Common myeloid progenitor, CD34-positive (primary cell): ENCODE data around the gene ARR3.
"Not testable (repeated sequence)": the region's sequence is repeated elsewhere in the genome, so short reads cannot be mapped to it uniquely, and the experiment has no call there.

Experiments
- CTCF ChIA-PET: fragments of 350-600 bp; sonication (Branson Sonifier 250); formaldehyde crosslinking; loops from one replicate; lab custom pipeline; 2021; ENCODE audit warnings: antibody characterized with exemption; lab: Charles Lee
- POLR2A ChIA-PET: fragments of 350-600 bp; sonication (Branson Sonifier 250); formaldehyde crosslinking; loops from one replicate; lab custom pipeline; 2021; ENCODE audit warnings: antibody characterized with exemption; lab: Charles Lee
- DNase-seq, 3 donors: peaks; one replicate each; pipeline versions ENCODE4 v3.0.0 to v3.0.0-alpha.2; 2013
- H3K27ac ChIP-seq, 2 experiments: 1 replicate in 1 of 2; 2 replicates in 1 of 2; pipeline ENCODE4 v1.7.0; 2013; ENCODE audit warnings: inconsistent platforms in 2 of 2, low read length in 2 of 2, mild to moderate bottlenecking in 2 of 2, low read depth in 1 of 2, moderate library complexity in 1 of 2; ENCODE audit not compliant: severe bottlenecking in 2 of 2, insufficient read depth in 1 of 2, poor library complexity in 1 of 2
- H3K27me3 ChIP-seq, 5 experiments: replicated peaks in 2 of 5; 1 replicate in 3 of 5; 2 replicates in 2 of 5; pipeline versions ENCODE4 v1.6.1 to v1.7.0; 2013; ENCODE audit warnings: low read length in 4 of 5, mild to moderate bottlenecking in 2 of 5, moderate library complexity in 2 of 5, inconsistent platforms in 1 of 5; ENCODE audit not compliant: insufficient read depth in 5 of 5, control insufficient read depth in 4 of 5
- H3K36me3 ChIP-seq, 4 experiments: 1 replicate in 2 of 4; 2 replicates in 2 of 4; pipeline versions ENCODE4 v1.6.1 to v1.7.0; 2013; ENCODE audit warnings: low read length in 3 of 4, control low read depth in 1 of 4, mild to moderate bottlenecking in 1 of 4; ENCODE audit not compliant: control insufficient read depth in 4 of 4, insufficient read depth in 4 of 4
- H3K4me1 ChIP-seq, 4 experiments: 1 replicate in 3 of 4; 2 replicates in 1 of 4; pipeline versions ENCODE4 v1.6.1 to v1.7.1; 2013; ENCODE audit warnings: low read length in 3 of 4, mild to moderate bottlenecking in 3 of 4, control low read depth in 1 of 4, inconsistent platforms in 1 of 4, moderate library complexity in 1 of 4; ENCODE audit not compliant: control insufficient read depth in 4 of 4, insufficient read depth in 4 of 4; ENCODE audit errors: control extremely low read depth in 1 of 4
- H3K4me3 ChIP-seq, 7 experiments: 1 replicate in 4 of 7; 2 replicates in 3 of 7; pipeline versions ENCODE4 v1.5.1 to v1.7.0; 2013; ENCODE audit warnings: mild to moderate bottlenecking in 7 of 7, low read length in 6 of 7, moderate library complexity in 6 of 7, inconsistent platforms in 2 of 7, low read depth in 2 of 7, control low read depth in 1 of 7; ENCODE audit not compliant: insufficient read depth in 4 of 7, control insufficient read depth in 1 of 7; ENCODE audit errors: extremely low read depth in 1 of 7
- H3K9me3 ChIP-seq, 5 experiments: 1 replicate in 4 of 5; 2 replicates in 1 of 5; pipeline versions ENCODE4 v1.6.1 to v1.7.1; 2013; ENCODE audit warnings: low read length in 4 of 5, mild to moderate bottlenecking in 2 of 5, inconsistent platforms in 1 of 5, low read depth in 1 of 5, moderate library complexity in 1 of 5; ENCODE audit not compliant: control insufficient read depth in 4 of 5, insufficient read depth in 2 of 5; ENCODE audit errors: control extremely low read depth in 1 of 5
- WGBS: methylation state at CpG from one replicate; pipeline ENCODE4 v1.1.5; 2013; ENCODE audit not compliant: insufficient coverage; 5-methylcytosine and 5-hydroxymethylcytosine counted together

Gene ARR3

GRCh38 chrX:70293621-70294020, 25.5 kb downstream of the ARR3 start:
- CTCF ChIA-PET = no interaction called here
- H3K36me3 ChIP-seq = no peaks in the 10 kb centered on the region
- POLR2A ChIA-PET = no interaction called here
- H3K27ac ChIP-seq = no peak overlapping the region
- DNase-seq = no peak
- H3K4me1 ChIP-seq = peaks cover 0 to 17% (median 4%) of the 10 kb centered on the region in 4 experiments
- 83% methylated on average over 2 of the region's 5 CpGs for WGBS
- peaks cover 0 to 5% (median 0%) of the 10 kb centered on the region in 5 experiments for H3K27me3 ChIP-seq
- no peaks in the 10 kb centered on the region for H3K9me3 ChIP-seq
- no peak overlapping the region for H3K4me3 ChIP-seq

GRCh38 chrX:70301716-70302115, 33.6 kb downstream of the ARR3 start:
- Histone ChIP-seq H3K36me3 (peaks cover 0 to 7% (median 2%) of the 10 kb centered on the region in 4 experiments), H3K27ac (no peak overlapping the region), H3K4me1 (no peaks in the 10 kb centered on the region), H3K27me3 (no peaks in the 10 kb centered on the region), H3K9me3 (no peaks in the 10 kb centered on the region), H3K4me3 (no peak overlapping the region)
- POLR2A ChIA-PET = no interaction called here
- no CpG with 5 or more reads among the region's 3 CpGs for WGBS
- CTCF ChIA-PET = no interaction called here
- peak in 1 of 3 donors; percentile 4 for DNase-seq

GRCh38 chrX:70313503-70313902, 45.4 kb downstream of the ARR3 start:
- ChIA-PET POLR2A (no interaction called here), CTCF (no interaction called here)
- H3K4me1 ChIP-seq = peaks cover 0 to 2% (median 0%) of the 10 kb centered on the region in 4 experiments
- H3K27ac ChIP-seq = no peak overlapping the region
- H3K27me3 ChIP-seq = no peaks in the 10 kb centered on the region
- no peak overlapping the region for H3K4me3 ChIP-seq
- WGBS = 88% methylated on average over 1 of the region's 1 CpG
- DNase-seq = no peak
- peaks cover 0 to 8% (median 2%) of the 10 kb centered on the region in 4 experiments for H3K36me3 ChIP-seq
- H3K9me3 ChIP-seq = no peaks in the 10 kb centered on the region

DNA sequence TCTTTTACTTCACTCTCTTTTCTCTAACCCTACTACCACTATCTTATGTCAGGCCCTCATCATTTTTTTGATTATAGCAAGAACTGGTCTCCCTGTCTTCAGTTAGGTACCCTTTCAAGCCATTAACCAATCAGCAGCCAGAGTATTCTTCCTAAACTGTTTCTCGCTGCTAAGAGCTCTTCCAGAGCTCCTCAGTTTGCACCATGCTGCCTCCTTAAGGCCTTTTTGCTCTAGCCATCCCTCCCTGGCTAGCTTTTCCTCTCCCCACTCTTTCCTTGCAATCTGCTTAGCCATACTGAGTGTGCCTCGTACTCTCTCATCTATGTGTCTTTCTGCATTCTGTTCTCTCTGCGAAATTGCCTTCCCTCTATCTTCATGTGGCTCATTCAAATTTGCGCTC, 54.6 kb downstream of the ARR3 start:
- no peaks in the 10 kb centered on the region for H3K4me1 ChIP-seq
- CTCF ChIA-PET = no interaction called here
- no peaks in the 10 kb centered on the region for H3K27me3 ChIP-seq
- H3K36me3 ChIP-seq = no peaks in the 10 kb centered on the region
- 96% methylated on average over 4 of the region's 4 CpGs for WGBS
- POLR2A ChIA-PET = no interaction called here
- no peak for DNase-seq
- H3K27ac ChIP-seq = no peak overlapping the region
- no peaks in the 10 kb centered on the region for H3K9me3 ChIP-seq
- no peak overlapping the region for H3K4me3 ChIP-seq

DNA sequence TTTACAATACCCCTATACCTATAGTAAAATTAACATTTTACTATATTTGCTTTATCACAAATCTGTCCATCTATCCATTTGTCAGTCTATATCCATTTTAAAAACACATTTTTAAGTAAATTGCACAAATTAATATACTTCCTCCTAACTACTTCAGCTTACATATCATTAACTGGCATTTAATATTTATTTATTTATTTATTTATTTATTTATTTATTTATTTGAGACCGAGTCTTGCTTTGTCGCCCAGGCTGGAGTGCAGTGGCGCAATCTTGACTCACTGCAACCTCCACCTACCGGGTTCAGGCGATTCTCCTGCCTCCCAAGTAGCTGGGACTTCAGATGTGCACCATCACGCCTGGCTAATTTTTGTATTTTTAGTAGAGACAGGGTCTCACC, 55.5 kb downstream of the ARR3 start:
- POLR2A ChIA-PET, H3K9me3 ChIP-seq, H3K27me3 ChIP-seq, CTCF ChIA-PET, H3K4me1 ChIP-seq, H3K4me3 ChIP-seq, DNase-seq, H3K27ac ChIP-seq, H3K36me3 ChIP-seq: not testable (repeated sequence)
- 83% methylated on average over 5 of the region's 6 CpGs for WGBS

- no peaks in the 10 kb centered on the region for H3K9me3 ChIP-seq
- H3K27ac ChIP-seq = no peak overlapping the region
- ChIA-PET CTCF (no interaction called here), POLR2A (no interaction called here)
- H3K4me3 ChIP-seq = no peak overlapping the region
- DNase-seq = no peak
- H3K4me1 ChIP-seq = no peaks in the 10 kb centered on the region
- H3K36me3 ChIP-seq = no peaks in the 10 kb centered on the region
- WGBS = 80% methylated on average over 1 of the region's 2 CpGs
- H3K27me3 ChIP-seq = no peaks in the 10 kb centered on the region
Observed at GRCh38 chrX:70324326-70324725, 56.2 kb downstream of the ARR3 start.

- Histone ChIP-seq H3K27ac (no peak overlapping the region), H3K9me3 (no peaks in the 10 kb centered on the region), H3K36me3 (peaks cover 0 to 3% (median 2%) of the 10 kb centered on the region in 4 experiments), H3K27me3 (no peaks in the 10 kb centered on the region), H3K4me1 (no peaks in the 10 kb centered on the region), H3K4me3 (no peak overlapping the region)
- ChIA-PET CTCF (interaction anchor here (2.3 kb wide), 1 partner anchor 102 kb away, joined by 9 read pairs; no protein-coding TSS in a partner anchor), POLR2A (no interaction called here)
- no peak for DNase-seq
- no CpG with 5 or more reads among the region's 1 CpG for WGBS
Observed at GRCh38 chrX:70331161-70331560, 63.0 kb downstream of the ARR3 start.
